Measurements from ENCODE around the gene GHR. TPM values are rescaled to one million over a fixed set of nuclear protein-coding genes. Genes with fewer than 3 reads are reported as not detected.

Gene GHR
- total and polyA plus RNA-seq, 2 of the 8 experiments (the other 6 are each of a cell fraction or from before 2014, with no cell fraction given): 0.15 to 0.19 TPM

DNA sequence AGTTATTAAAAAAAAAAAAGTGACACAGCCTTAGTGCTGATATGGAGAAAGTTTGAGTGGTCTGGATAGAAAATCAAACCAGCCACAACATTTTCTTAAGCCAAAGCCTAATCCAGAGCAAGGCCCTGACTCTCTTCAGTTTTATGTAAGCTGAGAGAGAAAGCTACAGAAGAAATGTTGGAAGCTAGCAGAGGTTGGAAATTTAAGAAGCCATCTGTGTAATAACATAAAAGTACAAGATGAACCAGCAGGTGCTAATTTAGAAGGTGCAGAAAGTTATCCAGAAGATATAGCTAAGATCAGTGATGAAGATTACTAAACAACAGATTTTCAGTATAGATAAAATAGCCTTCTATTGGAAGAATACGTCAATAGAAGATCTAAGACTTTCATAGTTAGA lies 102.9 kb downstream of the GHR start:
- Histone ChIP-seq H3K9ac (replicated peaks in 1 of 4; ENCODE audit: extremely low read depth in 1 of 4, low read depth in 3 of 4, low read length in 3 of 4) (no peak overlapping the region), H2BK12ac (ENCODE audit: low read depth, low read length) (no peak overlapping the region), H3K4me3 (ENCODE audit: extremely low read depth in 1 of 4, insufficient read depth in 2 of 4, low read depth in 3 of 4, low read length in 4 of 4) (no peak overlapping the region), H4K8ac (ENCODE audit: extremely low read depth, insufficient read depth, low read length) (no peak overlapping the region), H3K27ac (ENCODE audit: low read depth, low read length) (no peak overlapping the region), H3K79me1 (ENCODE audit: low read depth, low read length) (no peaks in the 10 kb centered on the region), H3K23ac (ENCODE audit: insufficient read length) (no peak overlapping the region), H3K4me1 (replicated peaks in 1 of 4; ENCODE audit: control insufficient read depth in 3 of 4, insufficient read depth in 4 of 4, low read length in 3 of 4) (no peaks in the 10 kb centered on the region), H3K9me3 (ENCODE audit: insufficient read depth in 2 of 2, low read depth in 1 of 2, low read length in 1 of 2) (no peaks in the 10 kb centered on the region), H4K91ac (replicated peaks; ENCODE audit: insufficient read length, low read length) (no peak overlapping the region), H2AFZ (ENCODE audit: low read length) (no peak overlapping the region), H3K27me3 (replicated peaks in 1 of 4; ENCODE audit: control insufficient read depth in 3 of 4, extremely low read depth in 1 of 4, insufficient read depth in 3 of 4, low read length in 3 of 4) (no peaks in the 10 kb centered on the region), H2AK5ac (ENCODE audit: low read depth, low read length) (no peak overlapping the region), H3K36me3 (ENCODE audit: control insufficient read depth in 2 of 4, insufficient read depth in 4 of 4, low read length in 3 of 4) (no peaks in the 10 kb centered on the region), H4K20me1 (replicated peaks in 1 of 2; ENCODE audit: control insufficient read depth in 1 of 2, insufficient read depth in 2 of 2, low read length in 2 of 2) (no peaks in the 10 kb centered on the region), H4K5ac (ENCODE audit: insufficient read length, low read depth, low read length) (no peak overlapping the region), H3K79me2 (ENCODE audit: control insufficient read depth in 1 of 2, insufficient read depth in 2 of 2, low read length in 2 of 2) (no peaks in the 10 kb centered on the region), H3K18ac (ENCODE audit: extremely low read depth, low read length) (no peak overlapping the region), H3K4ac (replicated peaks; ENCODE audit: insufficient read length, low read depth, low read length) (no peak overlapping the region), H3K56ac (replicated peaks; ENCODE audit: insufficient read length, low read depth, low read length) (no peak overlapping the region), H2BK5ac (ENCODE audit: low read depth, low read length) (no peak overlapping the region), H3K14ac (ENCODE audit: insufficient read length) (no peak overlapping the region), H3K4me2 (ENCODE audit: insufficient read depth in 1 of 2, low read depth in 2 of 2, low read length in 2 of 2) (no peak overlapping the region), H2BK15ac (ENCODE audit: low read length) (no peak overlapping the region), H2BK20ac (ENCODE audit: low read length) (no peak overlapping the region), H3K23me2 (ENCODE audit: low read depth, low read length) (no peaks in the 10 kb centered on the region), H2BK120ac (replicated peaks; ENCODE audit: low read depth, low read length) (no peak overlapping the region)
- no peak for FAIRE-seq
- WGBS, 2 experiments (ENCODE audit: extremely low coverage in 1 of 2, insufficient coverage in 1 of 2, insufficient read length in 1 of 2, insufficient replicate concordance in 2 of 2, low coverage in 1 of 2, low lambda C conversion rate in 2 of 2, missing lambda C conversion rate in 1 of 2): 82% methylated on average over 1 of the region's 1 CpG; no CpG with 5 or more reads in 1 of the 2 experiments
- CTCF ChIA-PET (ENCODE audit: partially characterized antibody): interaction anchor here (0.6 to 2.1 kb wide), 3 partner anchors 11 to 41 kb away, joined by 3 to 7 read pairs (median 3); no protein-coding TSS in a partner anchor
- POLR2A ChIA-PET (ENCODE audit: partially characterized antibody): no interaction called here
- no peak for DNase-seq (ENCODE audit: low read depth in 1 of 2, low spot score in 2 of 2)
- TF ChIP-seq TBP (IDR thresholded peaks at IDR 0.05; ENCODE audit: low read depth, low read length): no peak
- TF ChIP-seq NANOG (IDR thresholded peaks at IDR 0.05; ENCODE audit: insufficient read depth, low read depth, low read length, poor library complexity, severe bottlenecking): no peak
- TF ChIP-seq SRF (IDR thresholded peaks at IDR 0.05; ENCODE audit: low read depth, low read length): no peak
- no peak for TF ChIP-seq CEBPB (IDR thresholded peaks at IDR 0.05; ENCODE audit: low read depth, low read length)
- TF ChIP-seq RFX5 (IDR thresholded peaks at IDR 0.05; ENCODE audit: borderline replicate concordance, low read depth, low read length): no peak
- TF ChIP-seq, protein P1, sequence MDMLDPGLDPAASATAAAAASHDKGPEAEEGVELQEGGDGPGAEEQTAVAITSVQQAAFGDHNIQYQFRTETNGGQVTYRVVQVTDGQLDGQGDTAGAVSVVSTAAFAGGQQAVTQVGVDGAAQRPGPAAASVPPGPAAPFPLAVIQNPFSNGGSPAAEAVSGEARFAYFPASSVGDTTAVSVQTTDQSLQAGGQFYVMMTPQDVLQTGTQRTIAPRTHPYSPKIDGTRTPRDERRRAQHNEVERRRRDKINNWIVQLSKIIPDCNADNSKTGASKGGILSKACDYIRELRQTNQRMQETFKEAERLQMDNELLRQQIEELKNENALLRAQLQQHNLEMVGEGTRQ (IDR thresholded peaks at IDR 0.05; ENCODE audit: low read length): no peak
- no peak for TF ChIP-seq JUN (IDR thresholded peaks at IDR 0.05; ENCODE audit: low read depth, low read length)
- TF ChIP-seq, protein P2, sequence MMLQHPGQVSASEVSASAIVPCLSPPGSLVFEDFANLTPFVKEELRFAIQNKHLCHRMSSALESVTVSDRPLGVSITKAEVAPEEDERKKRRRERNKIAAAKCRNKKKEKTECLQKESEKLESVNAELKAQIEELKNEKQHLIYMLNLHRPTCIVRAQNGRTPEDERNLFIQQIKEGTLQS (IDR thresholded peaks at IDR 0.05; ENCODE audit: insufficient read depth, low read depth, low read length): no peak
- TF ChIP-seq RNF2 (IDR thresholded peaks at IDR 0.05; ENCODE audit: borderline replicate concordance, low read depth, low read length, missing control alignments, poor library complexity, severe bottlenecking): no peak
- no peak for TF ChIP-seq KDM4A (IDR thresholded peaks at IDR 0.05; ENCODE audit: low read depth, low read length, severe bottlenecking)
- no peak for TF ChIP-seq RXRA (IDR thresholded peaks at IDR 0.05; ENCODE audit: insufficient read depth, low read depth, low read length)
- TF ChIP-seq EP300 (IDR thresholded peaks at IDR 0.05; ENCODE audit: borderline replicate concordance in 1 of 2, low read depth in 2 of 2, low read length in 2 of 2): no peak

Data from H1 (cell line).